Measurements from ENCODE around the gene DHCR24. TPM values are rescaled to one million over a fixed set of nuclear protein-coding genes. Genes with fewer than 3 reads are reported as not detected.

DHCR24 gene
- total and polyA plus RNA-seq, 2 experiments from 2014 or later: 124 to 453 TPM

DNA sequence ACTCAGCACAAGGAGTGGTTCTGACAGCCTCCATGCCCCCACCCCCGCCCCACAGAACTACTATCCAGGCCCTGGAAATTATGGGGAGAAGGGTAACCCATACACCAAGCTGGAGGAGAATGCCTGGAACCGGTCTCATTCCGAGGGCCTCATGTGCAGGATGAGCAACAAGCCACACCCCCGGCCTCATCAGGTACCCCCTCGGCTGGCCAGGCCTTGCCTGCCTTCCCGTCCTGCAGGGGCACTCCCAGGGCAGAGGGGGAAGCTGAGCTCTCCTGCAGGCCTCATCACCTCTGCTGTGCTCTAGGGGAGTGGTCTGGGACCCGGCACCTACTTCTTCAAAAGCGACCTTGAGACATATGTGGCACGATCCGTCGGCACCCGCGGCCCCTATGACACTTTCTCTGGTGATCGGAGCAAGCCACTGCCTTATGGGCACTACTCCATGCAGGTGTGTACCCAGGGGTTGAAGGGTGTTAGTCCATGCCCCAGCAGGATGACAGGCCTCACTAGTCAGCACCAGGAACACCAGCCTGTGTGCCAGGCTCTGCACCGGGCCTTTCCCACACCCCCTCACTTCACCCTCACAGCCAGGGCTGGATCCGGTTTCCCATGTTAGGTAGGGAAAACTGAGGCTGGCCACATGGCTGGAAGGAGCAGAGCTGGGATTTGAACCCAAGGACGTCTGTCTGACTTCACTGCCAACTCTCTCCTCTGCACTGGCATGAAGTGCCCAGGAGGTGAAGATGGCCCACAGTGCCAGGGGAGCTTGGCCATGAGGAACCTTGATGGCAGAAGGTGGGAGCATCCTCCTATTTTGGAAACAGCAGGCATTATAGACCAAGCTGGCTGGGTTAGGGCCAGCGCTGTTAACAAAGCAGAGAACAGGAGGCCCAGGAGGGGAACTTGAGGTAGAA lies 75.0 kb downstream of the DHCR24 start:
- H3K27ac ChIP-seq (ENCODE audit: low read depth): no peak overlapping the region
- ATAC-seq (no peak), DNase-seq (ENCODE audit: low spot score) (no peak)
- no peaks in the 10 kb centered on the region for H3K79me2 ChIP-seq (replicated peaks; ENCODE audit: insufficient read depth)
- H3K9me3 Mint-ChIP-seq: no peaks in the 10 kb centered on the region
- H3K36me3 ChIP-seq (ENCODE audit: insufficient read depth): no peaks in the 10 kb centered on the region
- TF ChIP-seq EZH2phosphoT487 (IDR thresholded peaks at IDR 0.05; ENCODE audit: unreplicated experiment) (no peak), STAT1 (IDR thresholded peaks at IDR 0.05; ENCODE audit: unreplicated experiment) (no peak), ZNF331 (CRISPR knock-in tag; IDR thresholded peaks at IDR 0.05; ENCODE audit: low read depth) (no peak), JUNB (IDR thresholded peaks at IDR 0.05; ENCODE audit: unreplicated experiment) (no peak), ETS1 (IDR thresholded peaks at IDR 0.05) (no peak), REST (IDR thresholded peaks at IDR 0.05; ENCODE audit: unreplicated experiment) (no peak), EZH2 (IDR thresholded peaks at IDR 0.05; ENCODE audit: low read depth, unreplicated experiment) (no peak), ZNF462 (CRISPR knock-in tag; IDR thresholded peaks at IDR 0.05) (no peak), ZNF114 (CRISPR knock-in tag; IDR thresholded peaks at IDR 0.05) (no peak)
- no peak overlapping the region for H3K4me3 ChIP-seq
- H3F3A ChIP-seq (replicated peaks; ENCODE audit: low read depth): no peaks in the 10 kb centered on the region; the same call in 1 of the 2 replicates
- no peak overlapping the region for H2AFZ ChIP-seq
- H3K4me1 ChIP-seq (ENCODE audit: insufficient read depth): peaks cover 18% of the 10 kb centered on the region
- no peaks in the 10 kb centered on the region for H3K36me3 Mint-ChIP-seq (ENCODE audit: low read depth)
- H3K4me2 ChIP-seq: no peak overlapping the region
- no peak overlapping the region for H3K4me3 Mint-ChIP-seq
- H4K20me1 ChIP-seq (replicated peaks; ENCODE audit: insufficient read depth): no peaks in the 10 kb centered on the region
- no peaks in the 10 kb centered on the region for H3K27me3 ChIP-seq (ENCODE audit: insufficient read depth)
- H3K4me1 Mint-ChIP-seq: peaks cover 40% of the 10 kb centered on the region
- H3K27ac Mint-ChIP-seq: no peak overlapping the region
- H3K9me2 ChIP-seq (ENCODE audit: insufficient read depth): peaks cover 4% of the 10 kb centered on the region; the same call in 1 of the 2 replicates
- H3K27me3 Mint-ChIP-seq (ENCODE audit: insufficient read depth, low read depth, poor library complexity): peaks cover 18% of the 10 kb centered on the region
